GM12865 (cell line): Measurements from ENCODE around the gene FADS1.

Experiments
- DNase-seq: peaks from one replicate; pipeline ENCODE4 v3.0.0; 2010; ENCODE audit warnings: low read depth
- H3K4me3 ChIP-seq: 2 replicates; pipeline ENCODE4 v1.5.1; 2011; ENCODE audit warnings: mild to moderate bottlenecking, low read depth, low read length, control low read depth
- TF ChIP-seq, protein P1 (sequence below): IDR thresholded peaks from 2 replicates; pipeline ENCODE4 v1.5.1; 2011; ENCODE audit warnings: low read length, control low read depth, low read depth, inconsistent platforms; ENCODE audit not compliant: insufficient read depth; ENCODE audit errors: missing control alignments

FADS1 gene

DNA sequence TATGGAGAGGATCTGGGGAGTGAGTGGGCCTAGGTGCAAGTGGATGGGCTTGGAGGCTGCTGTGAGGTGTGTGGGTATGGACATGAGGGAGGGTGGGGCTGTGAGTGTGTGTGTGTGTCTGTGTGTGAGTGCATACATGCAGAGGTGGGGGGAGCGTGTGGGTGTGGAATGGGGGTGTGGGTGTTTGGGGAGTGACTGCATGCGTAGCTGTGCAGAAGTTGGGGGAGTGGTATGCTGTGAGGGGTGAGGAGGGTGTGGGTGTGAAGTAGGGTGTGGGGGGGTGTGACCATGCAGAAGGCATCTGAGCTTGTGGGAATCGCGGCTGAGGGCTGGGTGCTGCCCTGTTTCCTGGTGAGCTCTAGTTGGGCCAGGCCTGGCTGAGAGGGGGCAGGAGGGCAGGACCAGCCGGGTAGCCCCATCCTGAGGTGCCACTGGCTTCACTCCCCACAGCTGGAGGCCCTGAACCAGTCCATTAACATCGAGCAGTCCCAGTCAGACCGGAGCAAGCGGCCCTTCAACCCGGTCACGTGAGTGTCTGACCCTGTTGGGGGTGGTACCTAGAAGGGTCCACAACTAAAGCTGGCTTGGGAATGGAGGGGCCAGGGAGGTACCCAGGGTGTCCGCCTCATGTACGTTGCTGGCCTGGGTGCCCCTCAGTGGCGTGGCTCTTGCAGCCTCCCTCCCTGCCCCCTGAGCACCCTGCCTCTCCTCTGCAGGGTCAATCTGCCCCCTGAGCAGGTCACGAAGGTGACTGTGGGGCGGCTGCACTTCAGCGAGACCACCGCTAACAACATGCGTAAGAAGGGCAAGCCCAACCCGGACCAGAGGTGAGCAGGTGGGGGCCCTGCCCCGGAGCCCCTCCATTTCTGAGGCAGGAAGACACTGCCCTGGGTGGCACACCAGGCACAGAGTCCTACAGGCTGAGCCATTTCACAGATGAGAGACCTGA is 40.9 kb downstream of the FADS1 start:
- no peak overlapping the region for H3K4me3 ChIP-seq
- no peak for DNase-seq
- TF ChIP-seq, protein P1, sequence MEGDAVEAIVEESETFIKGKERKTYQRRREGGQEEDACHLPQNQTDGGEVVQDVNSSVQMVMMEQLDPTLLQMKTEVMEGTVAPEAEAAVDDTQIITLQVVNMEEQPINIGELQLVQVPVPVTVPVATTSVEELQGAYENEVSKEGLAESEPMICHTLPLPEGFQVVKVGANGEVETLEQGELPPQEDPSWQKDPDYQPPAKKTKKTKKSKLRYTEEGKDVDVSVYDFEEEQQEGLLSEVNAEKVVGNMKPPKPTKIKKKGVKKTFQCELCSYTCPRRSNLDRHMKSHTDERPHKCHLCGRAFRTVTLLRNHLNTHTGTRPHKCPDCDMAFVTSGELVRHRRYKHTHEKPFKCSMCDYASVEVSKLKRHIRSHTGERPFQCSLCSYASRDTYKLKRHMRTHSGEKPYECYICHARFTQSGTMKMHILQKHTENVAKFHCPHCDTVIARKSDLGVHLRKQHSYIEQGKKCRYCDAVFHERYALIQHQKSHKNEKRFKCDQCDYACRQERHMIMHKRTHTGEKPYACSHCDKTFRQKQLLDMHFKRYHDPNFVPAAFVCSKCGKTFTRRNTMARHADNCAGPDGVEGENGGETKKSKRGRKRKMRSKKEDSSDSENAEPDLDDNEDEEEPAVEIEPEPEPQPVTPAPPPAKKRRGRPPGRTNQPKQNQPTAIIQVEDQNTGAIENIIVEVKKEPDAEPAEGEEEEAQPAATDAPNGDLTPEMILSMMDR, result no peak

DNA sequence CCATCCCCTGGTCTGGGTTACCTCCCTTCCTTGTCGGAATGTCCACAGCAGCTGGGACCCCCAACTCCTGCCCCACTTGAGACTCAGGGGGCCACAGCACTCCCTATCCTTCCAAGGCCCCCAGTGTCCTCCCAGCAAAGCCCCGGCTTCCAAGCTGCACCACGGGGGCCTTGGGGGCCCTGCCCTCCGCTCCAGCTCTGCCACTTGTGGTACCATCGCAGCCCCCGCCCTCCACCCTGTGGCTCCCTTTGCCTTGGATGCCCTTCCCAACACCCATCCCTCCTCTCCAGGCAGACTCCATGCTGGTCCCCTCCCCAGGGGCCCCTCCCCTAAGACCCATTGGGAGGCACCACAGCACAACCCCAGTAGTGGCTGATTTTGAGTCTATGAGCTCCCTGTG is 41.7 kb downstream of the FADS1 start:
- TF ChIP-seq, protein P1, result no peak
- no peak for DNase-seq
- no peak overlapping the region for H3K4me3 ChIP-seq

DNA sequence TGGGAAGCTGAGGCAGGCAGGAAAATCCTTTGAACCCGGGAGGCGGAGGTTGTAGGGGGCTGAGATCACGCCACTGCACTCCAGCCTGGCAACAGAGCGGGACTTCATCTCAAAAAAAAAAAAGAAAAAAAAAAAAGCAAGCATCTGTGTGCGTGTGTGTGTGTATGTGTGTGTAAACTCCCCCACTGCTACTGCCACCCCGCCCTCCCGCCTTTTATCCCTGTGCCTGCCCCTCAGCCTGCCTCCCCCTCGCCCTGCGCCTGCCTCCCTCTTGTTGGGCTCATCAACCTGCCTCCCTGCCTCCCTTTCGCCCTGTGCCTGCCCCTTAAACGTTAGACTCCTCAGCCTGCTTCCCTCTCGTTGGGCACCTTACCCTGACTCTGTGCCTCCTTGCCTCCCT is 42.4 kb downstream of the FADS1 start:
- TF ChIP-seq, protein P1, result no peak

DNA sequence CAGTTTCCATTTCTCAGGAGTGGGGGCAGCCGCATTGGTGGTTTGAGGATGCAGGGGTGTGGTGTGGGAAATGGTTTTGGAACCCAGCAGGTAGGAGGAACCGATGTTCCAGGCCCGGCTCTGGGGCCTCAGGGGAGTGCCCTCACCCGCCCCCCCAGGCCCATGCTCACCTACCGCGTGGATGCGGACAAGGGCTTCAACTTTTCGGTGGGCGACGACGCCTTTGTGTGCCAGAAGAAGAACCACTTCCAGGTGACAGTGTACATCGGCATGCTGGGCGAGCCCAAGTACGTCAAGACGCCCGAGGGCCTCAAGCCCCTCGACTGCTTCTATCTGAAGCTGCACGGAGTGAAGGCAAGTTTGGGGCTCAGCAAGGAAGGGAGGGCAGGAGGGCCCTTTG is 43.0 kb downstream of the FADS1 start:
- H3K4me3 ChIP-seq, result no peak overlapping the region
- no peak for DNase-seq
- TF ChIP-seq, protein P1, result no peak

More for the DNA sequence above, 42.4 kb downstream of the FADS1 start:
- no peak for DNase-seq
- H3K4me3 ChIP-seq, result no peak overlapping the region

DNA sequence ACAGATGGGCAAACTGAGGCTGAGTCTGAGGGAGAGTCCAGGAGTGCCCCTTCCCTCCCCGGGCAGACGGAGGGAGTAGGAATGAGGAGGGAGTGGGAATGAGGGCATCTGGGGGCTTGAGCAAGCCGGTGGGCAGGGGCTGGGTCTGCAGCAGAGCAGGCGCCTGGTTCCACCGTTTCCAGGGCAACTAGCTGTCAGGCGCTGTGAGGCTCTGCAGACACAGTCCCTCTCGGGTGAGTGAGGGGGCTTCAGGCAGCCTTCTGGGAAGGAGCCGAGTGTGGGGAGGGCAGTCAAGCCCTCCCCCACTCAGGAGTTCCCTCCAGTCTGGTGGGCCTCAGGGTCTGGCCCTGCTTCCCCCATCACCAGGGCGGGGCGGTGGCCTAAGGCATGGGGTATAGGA is 43.4 kb downstream of the FADS1 start:
- TF ChIP-seq, protein P1, result no peak
- no peak overlapping the region for H3K4me3 ChIP-seq
- no peak for DNase-seq

DNA sequence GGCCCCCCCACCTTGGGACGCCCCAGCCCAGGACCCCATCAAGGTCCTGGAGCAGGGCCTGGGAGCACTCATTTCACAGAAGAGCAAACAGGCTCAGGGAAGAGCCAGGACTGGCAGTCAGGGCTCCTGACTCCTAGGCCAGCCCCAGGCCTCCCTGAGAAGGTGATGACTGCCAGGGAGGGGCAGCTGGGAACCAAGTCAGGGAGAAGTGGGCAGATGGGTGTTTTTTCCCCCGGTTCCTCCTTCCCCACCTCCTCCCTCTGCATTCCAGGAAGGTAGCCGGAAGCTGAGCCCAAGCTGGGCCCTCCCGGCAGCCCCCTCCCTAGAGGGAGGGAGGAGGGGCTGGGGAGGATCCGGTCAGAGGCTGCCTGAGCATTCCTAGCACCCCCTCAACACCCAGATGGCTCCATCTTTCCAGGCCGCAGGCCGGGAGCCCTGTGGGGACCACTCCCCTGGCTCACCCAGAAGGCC is 44.8 kb downstream of the FADS1 start:
- TF ChIP-seq, protein P1, result no peak
- DNase-seq, result no peak
- H3K4me3 ChIP-seq, result no peak overlapping the region
